Ecto neural progenitor cell (in vitro differentiated cells): Measurements from ENCODE around the gene CTXN1.
"Not testable (repeated sequence)": the region's sequence is repeated elsewhere in the genome, so short reads cannot be mapped to it uniquely, and the experiment has no call there.

Experiments
- DNase-seq: peaks from one replicate; pipeline ENCODE4 v3.0.0-alpha.2; 2018; ENCODE audit warnings: low spot score

CTXN1 gene

GRCh38 chr19:7900401-7900870 lies 25.5 kb downstream of the CTXN1 start:
- DNase-seq = no peak

- DNase-seq = no peak
Observed at GRCh38 chr19:7899751-7900378, 26.1 kb downstream of the CTXN1 start.

GRCh38 chr19:7898967-7899366 lies 27.0 kb downstream of the CTXN1 start:
- DNase-seq = no peak

- no peak for DNase-seq
Observed at GRCh38 chr19:7897292-7897691, 28.6 kb downstream of the CTXN1 start.

GRCh38 chr19:7895565-7895964 lies 30.4 kb downstream of the CTXN1 start:
- DNase-seq = no peak

- no peak for DNase-seq
Observed at GRCh38 chr19:7894612-7895309, 31.2 kb downstream of the CTXN1 start.

- DNase-seq = not testable (repeated sequence)
Observed at GRCh38 chr19:7893362-7894101, 32.4 kb downstream of the CTXN1 start.

- no peak for DNase-seq
Observed at GRCh38 chr19:7888826-7889217, 37.1 kb downstream of the CTXN1 start.

- DNase-seq = peak; percentile 82
Observed at GRCh38 chr19:7888145-7888825, 37.6 kb downstream of the CTXN1 start, which contains the start of gene LRRC8E. Gene LRRC8E (plus strand): TSS chr19:7888510. CDS start chr19:7895604, 7,094 bp downstream.

GRCh38 chr19:7887408-7888144 lies 38.4 kb downstream of the CTXN1 start:
- DNase-seq = no peak

- no peak for DNase-seq
Observed at GRCh38 chr19:7885818-7886217, 40.1 kb downstream of the CTXN1 start.

GRCh38 chr19:7883796-7884570 lies 42.0 kb downstream of the CTXN1 start:
- no peak for DNase-seq

GRCh38 chr19:7883105-7883504 lies 42.8 kb downstream of the CTXN1 start:
- no peak for DNase-seq

GRCh38 chr19:7881910-7882309 lies 44.0 kb downstream of the CTXN1 start:
- no peak for DNase-seq

GRCh38 chr19:7879836-7880235 lies 46.1 kb downstream of the CTXN1 start:
- DNase-seq = no peak

- no peak for DNase-seq
Observed at GRCh38 chr19:7879111-7879807, 46.7 kb downstream of the CTXN1 start.

- no peak for DNase-seq
Observed at GRCh38 chr19:7877249-7877836, 48.6 kb downstream of the CTXN1 start.

- no peak for DNase-seq
Observed at GRCh38 chr19:7874897-7875273, 51.0 kb downstream of the CTXN1 start.
